Iris pigment epithelial cell (primary cell): ENCODE results near the gene DGCR6L.
"Not testable (repeated sequence)": the region's sequence is repeated elsewhere in the genome, so short reads cannot be mapped to it uniquely, and the experiment has no call there.

Source experiments
- DNase-seq: peaks from one replicate; pipeline ENCODE4 v3.0.0-alpha.2; 2011; ENCODE audit warnings: low read depth

The DGCR6L gene

GRCh38 chr22:20319745-20320658 lies at the start of gene DGCR6L:
TSS of gene DGCR6L (minus strand) at chr22:20320060. CDS start at chr22:20319988, 72 bp downstream.
- peak; percentile 94 for DNase-seq

- DNase-seq, result not testable (repeated sequence)
Measured at GRCh38 chr22:20368875-20369274, 49.0 kb upstream of the DGCR6L start.

- not testable (repeated sequence) for DNase-seq
Measured at GRCh38 chr22:20366841-20367240, 47.0 kb upstream of the DGCR6L start.

GRCh38 chr22:20364335-20365260 lies 44.7 kb upstream of the DGCR6L start:
- peak; percentile 43 for DNase-seq

- DNase-seq, result not testable (repeated sequence)
Measured at GRCh38 chr22:20362403-20362802, 42.5 kb upstream of the DGCR6L start.

- DNase-seq, result not testable (repeated sequence)
Measured at GRCh38 chr22:20361752-20362229, 41.9 kb upstream of the DGCR6L start.

GRCh38 chr22:20360866-20361751 lies 41.2 kb upstream of the DGCR6L start:
- not testable (repeated sequence) for DNase-seq

- not testable (repeated sequence) for DNase-seq
Measured at GRCh38 chr22:20360261-20360660, 40.4 kb upstream of the DGCR6L start.

- not testable (repeated sequence) for DNase-seq
Measured at GRCh38 chr22:20358503-20359239, 38.8 kb upstream of the DGCR6L start.

GRCh38 chr22:20357967-20358366 lies 38.1 kb upstream of the DGCR6L start:
- not testable (repeated sequence) for DNase-seq

- not testable (repeated sequence) for DNase-seq
Measured at GRCh38 chr22:20356906-20357305, 37.0 kb upstream of the DGCR6L start.

- not testable (repeated sequence) for DNase-seq
Measured at GRCh38 chr22:20355939-20356636, 36.2 kb upstream of the DGCR6L start.

- no peak for DNase-seq
Measured at GRCh38 chr22:20354238-20354975, 34.5 kb upstream of the DGCR6L start.

- not testable (repeated sequence) for DNase-seq
Measured at GRCh38 chr22:20352536-20352935, 32.7 kb upstream of the DGCR6L start.

GRCh38 chr22:20346553-20346952 lies 26.7 kb upstream of the DGCR6L start:
- DNase-seq, result not testable (repeated sequence)

- not testable (repeated sequence) for DNase-seq
Measured at GRCh38 chr22:20338291-20338690, 18.4 kb upstream of the DGCR6L start.

- DNase-seq, result not testable (repeated sequence)
Measured at GRCh38 chr22:20337807-20338206, 17.9 kb upstream of the DGCR6L start.

GRCh38 chr22:20336561-20336960 lies 16.7 kb upstream of the DGCR6L start:
- DNase-seq, result not testable (repeated sequence)

GRCh38 chr22:20328569-20328930 lies 8.7 kb upstream of the DGCR6L start:
- not testable (repeated sequence) for DNase-seq
